ENCODE measurements around the gene GPR137C.
"Not testable (repeated sequence)": the region's sequence is repeated elsewhere in the genome, so short reads cannot be mapped to it uniquely, and the experiment has no call there.

The GPR137C gene

GRCh38 chr14:52568454-52568853 lies 15.8 kb downstream of the GPR137C start:
- DNase-seq: not testable (repeated sequence)

DNA sequence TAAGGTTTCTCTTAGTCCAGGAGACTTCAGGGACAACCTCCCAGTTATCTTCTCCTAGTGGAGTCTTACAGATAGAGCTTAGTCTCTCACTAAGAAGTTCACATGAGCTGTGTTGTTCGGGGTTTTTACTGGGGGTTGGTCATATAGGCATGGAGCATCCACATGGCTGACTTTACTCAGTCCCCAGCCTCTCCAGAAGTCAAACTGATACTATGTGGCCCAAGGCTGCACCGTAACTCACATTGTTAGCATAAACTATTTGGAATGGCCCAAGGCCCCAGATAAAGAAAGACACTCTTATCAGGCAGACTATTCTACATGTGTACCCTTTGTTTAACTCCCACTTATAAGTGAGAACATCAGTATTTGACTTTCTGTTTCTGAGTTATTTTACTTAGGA lies 23.2 kb downstream of the GPR137C start:
- DNase-seq: no peak

DNA sequence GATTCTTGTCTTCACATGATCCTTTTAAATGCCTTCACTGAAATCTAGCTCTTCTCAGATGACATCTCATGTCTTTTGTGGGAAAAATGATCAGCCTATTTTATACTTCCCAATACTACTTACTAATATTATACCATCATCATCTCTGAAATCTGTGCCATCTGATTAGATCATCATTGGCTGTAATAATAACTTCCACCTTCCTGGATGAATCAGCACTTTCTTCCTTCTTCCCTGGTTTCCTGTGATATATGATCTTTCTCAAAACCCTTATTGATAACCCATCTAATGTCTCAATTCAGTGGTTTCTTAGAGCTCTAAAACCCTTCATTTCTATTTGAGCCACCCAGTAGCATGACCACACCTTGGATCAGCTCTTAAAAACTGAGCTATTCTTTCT lies 30.9 kb downstream of the GPR137C start:
- DNase-seq: no peak

GRCh38 chr14:52589646-52590045 lies 37.0 kb downstream of the GPR137C start:
- DNase-seq: no peak

- DNase-seq: no peak
These were observed 37.7 kb downstream of the GPR137C start for GRCh38 chr14:52590318-52590717.

DNA sequence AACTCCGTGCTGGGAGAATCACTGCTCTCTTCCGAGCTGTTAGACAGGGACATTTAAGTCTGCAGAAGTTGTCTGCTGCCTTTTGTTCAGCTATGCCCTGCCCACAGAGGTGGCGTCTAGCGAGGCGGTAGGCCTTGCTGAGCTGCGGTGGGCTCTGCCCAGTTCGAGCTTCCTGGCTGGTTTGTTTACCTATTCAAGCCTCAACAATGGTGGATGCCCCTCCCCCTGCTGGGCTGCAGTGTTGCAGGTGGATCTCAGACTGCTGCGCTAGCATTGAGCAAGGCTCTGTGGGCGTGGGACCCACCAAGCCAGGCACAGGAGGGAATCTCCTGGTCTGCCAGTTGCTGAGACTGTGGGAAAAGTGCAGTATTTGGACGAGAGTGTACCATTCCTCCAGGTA lies 43.7 kb downstream of the GPR137C start:
- DNase-seq: no peak

GRCh38 chr14:52596861-52597260 lies 44.2 kb downstream of the GPR137C start:
- DNase-seq: no peak

DNA sequence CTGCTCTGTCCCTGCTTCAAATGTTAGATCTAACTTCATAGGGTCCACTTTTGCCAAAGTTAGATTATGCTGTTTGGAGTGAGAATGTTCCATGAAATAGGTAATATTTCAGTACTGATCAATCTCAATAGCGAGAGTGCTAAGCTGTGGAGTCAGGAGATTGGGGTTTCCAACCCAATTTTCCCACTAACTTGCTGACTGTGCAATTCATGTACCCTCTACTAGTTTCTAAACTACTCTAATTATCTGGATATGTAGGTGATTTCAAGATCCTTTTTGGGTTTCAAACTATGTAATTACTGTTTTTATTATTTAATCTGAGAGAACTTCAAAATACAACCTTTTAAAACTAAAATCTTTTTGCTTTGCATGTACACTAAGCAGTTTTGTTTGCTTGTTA lies 45.9 kb downstream of the GPR137C start:
- no peak for DNase-seq

DNA sequence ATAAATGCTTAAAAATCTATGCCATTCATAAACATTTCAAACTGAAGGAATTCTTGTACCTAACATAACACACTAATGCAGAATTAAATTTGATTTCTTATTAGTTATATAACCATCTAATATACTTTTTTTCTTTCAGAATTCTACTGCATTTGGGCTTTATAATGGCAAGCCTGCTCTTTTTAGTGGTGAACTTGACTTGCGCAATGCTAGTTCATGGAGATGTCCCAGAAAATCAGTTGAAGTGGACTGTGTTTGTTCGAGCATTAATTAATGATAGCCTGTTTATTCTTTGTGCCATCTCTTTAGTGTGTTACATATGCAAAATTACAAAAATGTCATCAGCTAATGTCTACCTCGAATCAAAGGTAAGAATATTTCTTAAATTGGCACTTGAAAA lies 47.3 kb downstream of the GPR137C start:
- no peak for DNase-seq

- no peak for DNase-seq
These were observed 49.5 kb downstream of the GPR137C start for GRCh38 chr14:52602131-52602530.

DNA sequence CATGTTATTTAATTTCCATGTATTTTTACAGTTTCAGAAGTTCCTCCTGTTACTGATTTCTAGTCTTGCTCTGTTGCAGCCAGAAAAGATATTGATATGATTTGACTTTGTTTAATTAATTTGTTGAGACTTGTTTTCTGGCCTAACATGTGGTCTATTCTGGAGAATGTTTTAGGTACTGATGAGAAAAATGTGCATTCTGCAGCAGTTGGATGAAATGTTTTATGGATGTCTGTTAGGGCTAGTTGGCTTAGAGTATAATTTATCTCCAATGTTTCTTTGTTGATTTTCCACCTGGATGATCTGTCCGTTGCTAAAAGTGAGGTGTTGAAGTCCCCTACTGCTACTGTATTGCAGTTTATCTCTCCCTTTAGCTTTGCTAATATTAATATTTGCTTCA lies 54.4 kb downstream of the GPR137C start:
- DNase-seq: no peak

DNA sequence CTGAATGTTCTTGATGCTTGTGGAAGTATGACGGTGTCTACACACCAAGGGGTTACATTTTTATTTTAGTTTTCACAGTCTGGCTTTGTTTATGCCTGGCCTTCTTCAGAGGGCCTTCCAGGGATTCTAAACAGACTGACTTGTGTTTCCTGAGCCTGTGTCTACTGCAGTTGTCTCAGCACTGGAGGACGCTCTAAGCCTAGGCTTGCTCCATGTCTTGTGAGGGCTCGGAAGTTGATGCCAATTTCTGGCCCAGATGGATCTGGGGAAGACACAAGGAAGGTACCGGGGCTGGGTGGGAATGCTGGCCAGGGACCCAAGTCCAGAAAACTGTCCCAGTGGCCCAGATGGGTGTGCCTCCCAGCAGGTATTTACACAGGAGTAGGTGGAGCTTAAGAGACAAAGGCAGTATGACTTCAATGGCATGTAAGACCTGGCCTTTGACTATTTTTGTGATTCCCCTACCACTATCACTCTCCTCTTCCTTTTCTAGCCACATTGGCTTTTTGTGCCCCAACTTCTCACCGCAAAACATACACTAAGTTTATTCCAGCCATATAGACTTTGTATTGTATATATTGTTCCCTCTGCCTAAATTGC lies 56.9 kb downstream of the GPR137C start:
- DNase-seq: no peak

DNA sequence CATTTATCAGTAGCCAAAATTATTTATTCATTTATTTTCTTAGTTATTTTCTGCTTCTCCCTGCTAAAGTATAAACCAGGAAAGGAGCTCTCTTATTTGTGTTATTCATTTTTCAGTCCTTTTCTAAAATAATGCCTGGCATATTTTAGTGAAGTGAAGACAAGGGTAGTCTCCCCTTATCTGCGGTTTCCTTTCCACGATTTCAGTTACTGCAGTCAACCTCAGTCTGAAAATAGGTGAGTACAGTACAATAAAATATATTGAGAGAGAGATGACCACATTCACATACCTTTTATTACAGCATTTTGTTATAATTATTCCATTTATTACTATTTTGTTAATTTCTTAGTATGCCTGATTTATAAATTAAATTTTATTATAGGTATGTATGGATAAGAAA lies 57.6 kb downstream of the GPR137C start:
- DNase-seq: no peak

GRCh38 chr14:52618602-52619001 lies 66.0 kb downstream of the GPR137C start:
- no peak for DNase-seq

DNA sequence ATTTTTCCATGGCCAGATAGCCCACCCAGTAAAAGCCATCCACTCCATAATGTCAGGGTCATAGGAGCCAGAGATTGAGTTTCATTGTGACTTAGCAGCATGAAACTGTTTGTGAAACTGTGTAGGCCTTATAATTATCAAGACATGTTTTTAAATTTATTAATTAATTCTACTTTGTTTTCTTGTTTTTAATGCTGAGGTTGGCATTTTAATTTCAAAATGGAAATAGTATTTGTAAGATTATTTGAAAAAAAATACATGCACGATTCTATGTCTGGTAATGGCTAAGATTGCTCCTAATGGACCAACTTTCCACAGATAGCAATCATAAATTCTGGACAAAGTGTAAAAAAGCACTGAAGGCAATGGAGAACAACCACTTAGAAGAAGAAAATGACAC lies 67.1 kb downstream of the GPR137C start:
- no peak for DNase-seq

- no peak for DNase-seq
These were observed 87.5 kb downstream of the GPR137C start for GRCh38 chr14:52640137-52640536.

- no peak for DNase-seq
These were observed 89.1 kb downstream of the GPR137C start for GRCh38 chr14:52641745-52642144.

DNA sequence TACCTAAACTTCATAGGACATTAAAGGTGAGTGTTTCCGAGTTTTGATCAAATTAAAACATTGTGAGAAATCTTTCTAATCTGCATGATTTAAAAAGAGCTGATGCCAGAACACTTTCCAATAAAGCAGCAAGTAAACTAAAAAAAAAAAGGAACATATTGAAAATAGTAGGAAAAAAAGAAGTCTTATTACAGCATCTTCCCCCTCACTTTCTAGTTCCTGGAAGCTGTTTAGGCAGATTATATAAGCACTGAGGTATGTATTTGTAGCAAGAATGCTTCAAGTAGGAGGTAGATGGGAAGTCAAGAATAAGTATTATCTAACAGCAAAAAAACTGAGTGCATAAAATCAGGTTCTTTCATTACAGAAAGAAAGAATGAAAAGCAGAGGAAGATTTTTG lies 96.9 kb downstream of the GPR137C start:
- no peak for DNase-seq

- DNase-seq: no peak
These were observed 98.1 kb downstream of the GPR137C start for GRCh38 chr14:52650774-52651173.

- no peak for DNase-seq
These were observed 104.3 kb downstream of the GPR137C start for GRCh38 chr14:52656905-52657304.

- DNase-seq: no peak
These were observed 107.7 kb downstream of the GPR137C start for GRCh38 chr14:52660325-52660724.

DNA sequence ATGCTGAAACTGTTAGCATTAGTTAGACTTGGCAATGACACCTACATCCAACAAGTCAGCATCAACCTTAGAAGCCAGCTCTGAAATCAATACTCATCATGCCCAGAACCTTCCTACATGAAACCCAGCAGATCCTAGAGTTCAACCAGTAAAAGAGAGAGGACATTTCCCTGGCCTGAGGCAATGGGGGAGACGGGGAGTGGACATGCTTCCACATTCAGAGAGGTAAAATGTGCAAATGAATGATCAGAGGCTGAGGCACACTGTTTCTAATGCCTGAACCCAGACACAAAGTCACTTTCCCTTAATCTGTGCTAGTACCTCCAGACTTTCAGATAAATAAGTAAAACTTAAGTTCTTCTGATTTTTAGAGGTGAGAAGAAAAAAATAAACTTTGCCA lies 108.2 kb downstream of the GPR137C start:
- DNase-seq: no peak

GRCh38 chr14:52661314-52661713 lies 108.7 kb downstream of the GPR137C start:
- no peak for DNase-seq

DNA sequence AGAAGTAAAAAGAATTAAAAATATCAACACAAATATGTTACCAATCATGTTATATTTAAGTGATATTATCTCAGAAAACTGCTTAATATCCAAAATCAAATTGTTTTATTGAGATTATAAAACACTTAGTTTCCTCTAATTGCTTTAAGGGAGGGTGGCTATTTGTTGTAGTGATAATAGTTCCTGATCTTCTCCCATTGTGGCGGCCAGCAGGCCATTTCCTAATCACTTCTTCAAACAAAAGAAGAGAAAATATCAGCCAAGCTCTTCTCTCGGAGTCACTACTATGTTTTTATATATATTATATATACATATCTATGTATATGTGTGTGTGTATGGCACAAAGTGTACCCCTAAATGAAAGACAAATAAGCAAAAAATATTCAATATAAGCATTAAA lies 111.2 kb downstream of the GPR137C start:
- no peak for DNase-seq

DNA sequence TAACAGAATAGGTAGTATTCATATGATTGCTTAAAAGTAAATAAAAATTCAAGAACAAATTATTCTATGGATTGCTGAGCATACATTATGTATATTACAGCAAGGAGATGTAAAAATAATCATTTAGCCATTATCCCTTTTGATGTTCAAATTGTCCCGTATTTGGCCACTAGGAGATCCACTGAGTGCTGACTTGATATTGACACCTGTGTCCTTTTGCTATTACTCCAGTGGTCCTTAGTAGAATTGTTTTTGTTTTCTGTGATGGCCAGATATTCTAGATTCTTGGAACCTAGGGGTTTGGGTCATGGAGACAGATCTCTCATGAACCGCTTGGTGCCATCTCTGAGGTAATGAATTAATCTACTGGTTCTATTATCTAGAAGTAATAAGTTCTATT lies 126.0 kb downstream of the GPR137C start:
- no peak for DNase-seq

Data from activated naive CD4-positive, alpha-beta T cell treated with Interleukin-2 at 50 U/mL for 16 hours (primary cell).